ENCODE data around the gene NOTO.

GRCh38 chr2:73249636-73250035, 47.3 kb downstream of the NOTO start:
- TF ChIP-seq CTCF (IDR thresholded peaks at IDR 0.05): no peak
- TF ChIP-seq POLR2A (IDR thresholded peaks at IDR 0.05): no peak
- no peak for TF ChIP-seq EP300 (IDR thresholded peaks at IDR 0.05)
